NCI-H748 (cell line): ENCODE measurements around the gene NFIX.
"Not testable (repeated sequence)": the region's sequence is repeated elsewhere in the genome, so short reads cannot be mapped to it uniquely, and the experiment has no call there.

Experiments
- DNase-seq: peaks from one replicate; lab custom pipeline; 2025; ENCODE audit not compliant: unreplicated experiment; lab: John Stamatoyannopoulos, UW

The NFIX gene

GRCh38 chr19:12994701-12995595, at the start of gene NFIX:
Gene NFIX, plus strand, starts transcription at chr19:12995475. Its CDS starts 363 bp downstream, at chr19:12995838.
- peak; percentile 30 for DNase-seq

- peak; percentile 96 for DNase-seq
These were observed 49.7 kb upstream of the NFIX start, which contains the start of gene RAD23A for GRCh38 chr19:12945479-12946091. Gene RAD23A, plus strand, starts transcription at chr19:12945862. Its CDS starts 87 bp downstream, at chr19:12945949.

GRCh38 chr19:12946092-12946721, 49.1 kb upstream of the NFIX start:
- peak; percentile 62 for DNase-seq

- DNase-seq, result no peak
These were observed 48.4 kb upstream of the NFIX start for GRCh38 chr19:12946731-12947496.

GRCh38 chr19:12947702-12948611, 47.3 kb upstream of the NFIX start:
- no peak for DNase-seq

- DNase-seq, result no peak
These were observed 46.5 kb upstream of the NFIX start for GRCh38 chr19:12948612-12949362.

GRCh38 chr19:12949363-12950283, 45.7 kb upstream of the NFIX start:
- no peak for DNase-seq

GRCh38 chr19:12952050-12952449, 43.2 kb upstream of the NFIX start:
- DNase-seq, result not testable (repeated sequence)

GRCh38 chr19:12952488-12953137, 42.7 kb upstream of the NFIX start:
- no peak for DNase-seq

- no peak for DNase-seq
These were observed 42.0 kb upstream of the NFIX start for GRCh38 chr19:12953138-12953798.

GRCh38 chr19:12953799-12954611, 41.3 kb upstream of the NFIX start:
- no peak for DNase-seq

GRCh38 chr19:12954612-12954962, 40.7 kb upstream of the NFIX start:
- no peak for DNase-seq

GRCh38 chr19:12955575-12955974, 39.7 kb upstream of the NFIX start:
- DNase-seq, result not testable (repeated sequence)

GRCh38 chr19:12955996-12956395, 39.3 kb upstream of the NFIX start:
- no peak for DNase-seq

- peak; percentile 78 for DNase-seq
These were observed 38.6 kb upstream of the NFIX start, which contains the start of gene GADD45GIP1 for GRCh38 chr19:12956446-12957388. Gene GADD45GIP1, minus strand, starts transcription at chr19:12957223. Its CDS starts 11 bp downstream, at chr19:12957212.
